A673 (cell line): ENCODE measurements around the gene FREM1.

Experiments
- CTCF ChIP-seq: fragments of 300-800, 200-600 bp; sonication (generic); conservative IDR thresholded peaks from 2 replicates; pipeline ENCODE4 v1.5.1; 2017; ENCODE audit warnings: low read depth, mild to moderate bottlenecking, antibody characterized with exemption, low read length, moderate library complexity, mixed read lengths
- EZH2 ChIP-seq: fragments of 200-600 bp; sonication (generic); IDR thresholded peaks from 2 replicates; pipeline ENCODE4 v1.6.1; 2017; ENCODE audit warnings: borderline replicate concordance, low read depth, mild to moderate bottlenecking, mixed read lengths, antibody characterized with exemption, low read length; ENCODE audit not compliant: poor library complexity, severe bottlenecking

GRCh38 chr9:14849296-14849695 lies 60.9 kb downstream of the FREM1 start:
- TF ChIP-seq CTCF (no peak), EZH2 (no peak)
